Measurements from ENCODE around the gene CSNK1A1L.

CSNK1A1L gene

DNA sequence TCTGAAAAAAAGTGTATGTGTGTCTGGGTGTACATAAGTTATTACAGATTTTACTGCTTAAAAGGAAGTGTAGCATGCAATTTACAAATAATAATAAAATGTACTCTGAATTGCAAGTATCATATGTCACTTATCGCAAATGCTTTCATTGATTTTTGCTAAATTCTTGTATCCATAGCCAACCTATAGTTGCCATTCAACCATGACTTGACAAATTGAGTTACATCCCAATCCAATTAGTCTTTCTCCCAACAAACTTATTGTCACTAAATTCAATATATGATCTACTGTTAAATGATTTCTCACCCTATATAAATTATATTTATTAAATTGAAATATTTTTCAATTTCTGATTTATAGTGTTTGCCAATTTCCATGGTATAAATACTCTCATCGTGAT, 28.6 kb downstream of the CSNK1A1L start:
- TF ChIP-seq, protein P1, sequence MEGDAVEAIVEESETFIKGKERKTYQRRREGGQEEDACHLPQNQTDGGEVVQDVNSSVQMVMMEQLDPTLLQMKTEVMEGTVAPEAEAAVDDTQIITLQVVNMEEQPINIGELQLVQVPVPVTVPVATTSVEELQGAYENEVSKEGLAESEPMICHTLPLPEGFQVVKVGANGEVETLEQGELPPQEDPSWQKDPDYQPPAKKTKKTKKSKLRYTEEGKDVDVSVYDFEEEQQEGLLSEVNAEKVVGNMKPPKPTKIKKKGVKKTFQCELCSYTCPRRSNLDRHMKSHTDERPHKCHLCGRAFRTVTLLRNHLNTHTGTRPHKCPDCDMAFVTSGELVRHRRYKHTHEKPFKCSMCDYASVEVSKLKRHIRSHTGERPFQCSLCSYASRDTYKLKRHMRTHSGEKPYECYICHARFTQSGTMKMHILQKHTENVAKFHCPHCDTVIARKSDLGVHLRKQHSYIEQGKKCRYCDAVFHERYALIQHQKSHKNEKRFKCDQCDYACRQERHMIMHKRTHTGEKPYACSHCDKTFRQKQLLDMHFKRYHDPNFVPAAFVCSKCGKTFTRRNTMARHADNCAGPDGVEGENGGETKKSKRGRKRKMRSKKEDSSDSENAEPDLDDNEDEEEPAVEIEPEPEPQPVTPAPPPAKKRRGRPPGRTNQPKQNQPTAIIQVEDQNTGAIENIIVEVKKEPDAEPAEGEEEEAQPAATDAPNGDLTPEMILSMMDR (IDR thresholded peaks at IDR 0.05; ENCODE audit: insufficient read depth, low read length, missing control alignments): no peak
- DNase-seq (ENCODE audit: low read depth, low spot score): no peak
- ChIA-PET POLR2A (no interaction called here), CTCF (interaction anchor here (2.5 to 4.6 kb wide), 3 partner anchors 17 to 529 kb away, joined by 7 to 81 read pairs (median 12); partner anchors contain the start of gene POSTN)
- H3K4me3 ChIP-seq (ENCODE audit: low read depth, low read length): no peak overlapping the region

DNA sequence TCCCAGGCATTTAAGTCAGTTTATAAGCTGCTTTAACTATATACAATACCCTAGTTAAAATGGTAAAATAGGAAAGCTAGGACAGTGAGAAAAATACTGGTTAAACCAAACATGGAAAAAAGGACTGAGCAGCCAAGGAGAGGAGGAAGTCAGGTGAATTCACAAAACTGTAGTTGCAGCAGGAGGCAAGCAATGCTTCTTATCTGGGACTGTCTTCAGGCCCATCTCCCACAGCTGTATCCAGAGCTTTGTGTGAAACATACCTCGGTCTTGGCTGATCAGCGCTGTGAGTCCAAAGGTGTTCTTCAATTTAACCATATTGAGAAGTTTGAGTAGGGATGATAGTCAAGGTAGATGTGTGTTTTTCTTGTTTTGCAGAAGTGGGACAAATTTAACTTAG, 30.3 kb downstream of the CSNK1A1L start:
- ChIA-PET POLR2A (no interaction called here), CTCF (interaction anchor here (0.7 to 4.6 kb wide), 13 partner anchors 9 to 795 kb away, joined by 3 to 81 read pairs (median 5); partner anchors contain the start of gene POSTN)
- DNase-seq (ENCODE audit: low read depth, low spot score): no peak
- H3K4me3 ChIP-seq (ENCODE audit: low read depth, low read length): no peak overlapping the region
- TF ChIP-seq, protein P1 (IDR thresholded peaks at IDR 0.05; ENCODE audit: insufficient read depth, low read length, missing control alignments): no peak

GRCh38 chr13:37074703-37075102, 30.8 kb downstream of the CSNK1A1L start:
- TF ChIP-seq, protein P1 (IDR thresholded peaks at IDR 0.05; ENCODE audit: insufficient read depth, low read length, missing control alignments): no peak
- ChIA-PET POLR2A (no interaction called here), CTCF (interaction anchor here (0.7 to 4.6 kb wide), 17 partner anchors 8 to 796 kb away, joined by 3 to 81 read pairs (median 4); partner anchors contain the start of gene POSTN)
- DNase-seq (ENCODE audit: low read depth, low spot score): no peak
- no peak overlapping the region for H3K4me3 ChIP-seq (ENCODE audit: low read depth, low read length)

DNA sequence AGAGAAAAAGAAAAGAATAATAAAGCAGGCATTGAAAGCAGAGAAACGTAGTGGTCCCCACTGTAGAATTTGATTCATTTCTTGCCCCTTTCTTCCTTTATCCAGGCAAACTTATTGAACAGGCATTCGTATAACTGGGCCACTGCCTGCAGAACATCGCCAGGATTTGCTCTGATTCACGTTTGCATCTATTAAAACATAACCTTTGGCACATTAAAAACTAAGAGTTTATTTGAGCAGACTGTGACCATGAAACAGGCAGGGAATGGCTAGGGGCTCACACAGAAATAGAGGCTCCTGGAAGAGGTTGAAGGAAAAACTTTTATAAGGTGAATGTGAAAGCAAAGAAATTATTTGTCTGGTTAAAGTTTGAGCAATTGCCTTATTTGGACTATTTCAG, 33.4 kb downstream of the CSNK1A1L start:
- no peak overlapping the region for H3K4me3 ChIP-seq (ENCODE audit: low read depth, low read length)
- ChIA-PET CTCF (interaction anchor here (0.8 kb wide), 1 partner anchor 532 kb away, joined by 3 read pairs; no protein-coding TSS in a partner anchor), POLR2A (no interaction called here)
- TF ChIP-seq, protein P1 (IDR thresholded peaks at IDR 0.05; ENCODE audit: insufficient read depth, low read length, missing control alignments): no peak
- no peak for DNase-seq (ENCODE audit: low read depth, low spot score)

GRCh38 chr13:37070956-37071355, 34.5 kb downstream of the CSNK1A1L start:
- TF ChIP-seq, protein P1 (IDR thresholded peaks at IDR 0.05; ENCODE audit: insufficient read depth, low read length, missing control alignments): no peak
- ChIA-PET CTCF (interaction anchor here (0.7 to 4.1 kb wide), 14 partner anchors 10 to 789 kb away, joined by 3 to 30 read pairs (median 4); partner anchors contain the start of genes ALG5 and EXOSC8), POLR2A (interaction anchor here (0.6 kb wide), 1 partner anchor 527 kb away, joined by 3 read pairs; no protein-coding TSS in a partner anchor)
- no peak for DNase-seq (ENCODE audit: low read depth, low spot score)
- no peak overlapping the region for H3K4me3 ChIP-seq (ENCODE audit: low read depth, low read length)

DNA sequence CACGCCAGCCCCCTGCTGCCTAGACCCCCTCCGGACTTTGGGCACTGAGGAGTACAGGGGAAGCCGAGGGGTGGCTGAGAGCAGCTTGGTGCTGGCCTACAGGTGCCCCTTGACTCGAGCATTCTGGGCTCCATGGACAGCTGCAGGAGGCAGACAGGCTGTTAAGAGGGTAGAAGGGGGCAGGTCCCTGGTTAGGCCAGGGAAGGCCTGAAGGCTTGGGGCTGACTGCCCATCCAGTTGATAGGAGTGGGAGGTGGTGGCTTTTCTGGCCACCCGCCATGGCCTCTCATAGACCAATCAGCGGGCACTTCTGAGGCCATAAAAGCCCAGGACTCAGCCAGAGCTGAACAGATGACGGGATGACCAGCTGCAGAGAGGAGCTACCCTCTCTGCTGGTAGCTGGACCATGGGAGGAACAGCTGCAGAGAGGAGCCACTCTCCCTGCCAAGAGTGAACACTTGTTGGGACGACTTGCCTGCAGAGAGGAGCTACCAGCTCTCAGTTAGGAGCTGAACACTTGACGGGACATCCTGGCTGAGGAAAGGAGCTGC, 35.2 kb downstream of the CSNK1A1L start:
- CTCF ChIA-PET: interaction anchor here (0.6 to 4.1 kb wide), 16 partner anchors 11 to 789 kb away, joined by 3 to 30 read pairs (median 4); partner anchors contain the start of genes ALG5 and EXOSC8
- H3K4me3 ChIP-seq (ENCODE audit: low read depth, low read length): no peak overlapping the region
- TF ChIP-seq, protein P1 (IDR thresholded peaks at IDR 0.05; ENCODE audit: insufficient read depth, low read length, missing control alignments): no peak
- DNase-seq (ENCODE audit: low read depth, low spot score): no peak
- POLR2A ChIA-PET: no interaction called here

Measured in AG04449 (cell line).